Activated CD8-positive, alpha-beta memory T cell treated with anti-CD3 and anti-CD28 coated beads for 24 hours (primary cell): ENCODE results near the gene AP1M2.
"Not testable (repeated sequence)": the region's sequence is repeated elsewhere in the genome, so short reads cannot be mapped to it uniquely, and the experiment has no call there.

Experiments used
- DNase-seq: peaks from one replicate; pipeline ENCODE4 v3.0.0-alpha.2; 2020

AP1M2 gene

GRCh38 chr19:10600149-10600548 lies 13.0 kb upstream of the AP1M2 start:
- DNase-seq: no peak

GRCh38 chr19:10593820-10594637 lies 6.9 kb upstream of the AP1M2 start:
- no peak for DNase-seq

GRCh38 chr19:10593148-10593547 lies 6.0 kb upstream of the AP1M2 start:
- DNase-seq: no peak

GRCh38 chr19:10587839-10588150 lies 683 bp upstream of the AP1M2 start:
- no peak for DNase-seq

GRCh38 chr19:10586396-10586795 lies 716 bp downstream of the AP1M2 start:
- no peak for DNase-seq

GRCh38 chr19:10583036-10583776 lies 3.9 kb downstream of the AP1M2 start:
- no peak for DNase-seq

GRCh38 chr19:10582091-10582490 lies 5.0 kb downstream of the AP1M2 start:
- DNase-seq: no peak

GRCh38 chr19:10580979-10581631 lies 6.0 kb downstream of the AP1M2 start:
- peak; percentile 96 for DNase-seq

GRCh38 chr19:10577951-10578350 lies 9.2 kb downstream of the AP1M2 start:
- no peak for DNase-seq

- DNase-seq: no peak
These were observed 11.9 kb downstream of the AP1M2 start for GRCh38 chr19:10575011-10575716.

GRCh38 chr19:10574462-10574861 lies 12.7 kb downstream of the AP1M2 start:
- no peak for DNase-seq

- DNase-seq: not testable (repeated sequence)
These were observed 13.3 kb downstream of the AP1M2 start for GRCh38 chr19:10573793-10574192.

GRCh38 chr19:10568826-10569651 lies 18.1 kb downstream of the AP1M2 start, which contains the start of gene CDKN2D:
Gene CDKN2D, minus strand, starts transcription at chr19:10568979. Its CDS starts 326 bp downstream, at chr19:10568653.
- DNase-seq: peak; percentile 99

- DNase-seq: peak; percentile 67
These were observed 18.9 kb downstream of the AP1M2 start for GRCh38 chr19:10568062-10568825.

GRCh38 chr19:10567656-10568055 lies 19.5 kb downstream of the AP1M2 start:
- no peak for DNase-seq

GRCh38 chr19:10566658-10567410 lies 20.3 kb downstream of the AP1M2 start:
- DNase-seq: peak; percentile 84

GRCh38 chr19:10566408-10566657 lies 20.8 kb downstream of the AP1M2 start:
- no peak for DNase-seq

GRCh38 chr19:10565567-10566407 lies 21.3 kb downstream of the AP1M2 start, which contains the start of gene KRI1:
Gene KRI1, minus strand, starts transcription at chr19:10566010. Its CDS starts 11 bp downstream, at chr19:10565999.
- DNase-seq: peak; percentile 99

- DNase-seq: peak; percentile 82
These were observed 22.0 kb downstream of the AP1M2 start for GRCh38 chr19:10565028-10565566.
